ENCODE measurements around the gene IL36B.

IL36B gene

DNA sequence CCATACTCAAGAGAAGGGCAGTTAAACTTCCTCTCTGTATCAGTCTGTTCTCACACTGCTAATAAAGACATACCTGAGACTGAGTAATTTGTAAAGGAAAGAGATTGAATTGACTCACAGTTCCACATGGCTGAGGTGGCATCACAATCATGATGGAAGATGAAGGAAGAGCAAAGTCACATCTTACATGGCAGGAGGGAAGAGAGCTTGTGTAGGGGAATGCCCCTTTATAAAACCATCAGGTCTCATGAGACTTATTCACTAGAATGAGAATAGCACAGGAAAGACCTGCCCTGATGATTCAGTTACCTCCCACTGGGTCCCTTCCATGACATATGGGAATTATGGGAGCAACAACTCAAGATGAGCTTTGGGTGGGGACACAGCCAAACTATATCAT, 1.4 kb upstream of the IL36B start:
- Mint-ChIP-seq H3K27me3 (peaks cover 7% of the 10 kb centered on the region), H3K36me3 (ENCODE audit: low read depth) (no peaks in the 10 kb centered on the region), H3K9me3 (peaks cover 35% of the 10 kb centered on the region), H3K4me3 (no peak overlapping the region), H3K4me1 (ENCODE audit: low read depth) (no peaks in the 10 kb centered on the region), H3K27ac (no peak overlapping the region)
- intact Hi-C loops (cut with micrococcal nuclease) = no loop called here

DNA sequence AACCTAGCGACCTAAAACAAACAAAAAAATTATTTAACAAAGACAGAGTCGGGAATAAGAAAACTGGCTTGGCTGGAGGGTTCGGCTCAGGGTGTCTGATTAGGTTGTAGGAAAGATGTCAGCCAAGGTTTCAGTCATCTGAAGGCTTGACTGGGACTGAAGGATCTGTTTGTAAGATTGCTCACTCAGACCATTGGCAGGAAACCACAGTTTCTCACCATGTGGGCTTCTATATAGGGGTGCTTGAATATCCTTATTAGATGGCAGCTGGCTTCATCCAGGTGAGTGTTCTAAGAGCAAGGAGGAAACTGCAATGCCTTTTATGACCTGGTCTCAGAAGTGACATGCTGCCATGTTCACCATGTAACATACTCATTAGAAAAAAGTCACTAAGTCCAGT, 999 bp upstream of the IL36B start:
- Mint-ChIP-seq H3K4me1 (ENCODE audit: low read depth) (no peaks in the 10 kb centered on the region), H3K36me3 (ENCODE audit: low read depth) (no peaks in the 10 kb centered on the region), H3K4me3 (no peak overlapping the region), H3K27ac (no peak overlapping the region), H3K27me3 (peaks cover 7% of the 10 kb centered on the region), H3K9me3 (peaks cover 35% of the 10 kb centered on the region)
- intact Hi-C loops (cut with micrococcal nuclease) = no loop called here

DNA sequence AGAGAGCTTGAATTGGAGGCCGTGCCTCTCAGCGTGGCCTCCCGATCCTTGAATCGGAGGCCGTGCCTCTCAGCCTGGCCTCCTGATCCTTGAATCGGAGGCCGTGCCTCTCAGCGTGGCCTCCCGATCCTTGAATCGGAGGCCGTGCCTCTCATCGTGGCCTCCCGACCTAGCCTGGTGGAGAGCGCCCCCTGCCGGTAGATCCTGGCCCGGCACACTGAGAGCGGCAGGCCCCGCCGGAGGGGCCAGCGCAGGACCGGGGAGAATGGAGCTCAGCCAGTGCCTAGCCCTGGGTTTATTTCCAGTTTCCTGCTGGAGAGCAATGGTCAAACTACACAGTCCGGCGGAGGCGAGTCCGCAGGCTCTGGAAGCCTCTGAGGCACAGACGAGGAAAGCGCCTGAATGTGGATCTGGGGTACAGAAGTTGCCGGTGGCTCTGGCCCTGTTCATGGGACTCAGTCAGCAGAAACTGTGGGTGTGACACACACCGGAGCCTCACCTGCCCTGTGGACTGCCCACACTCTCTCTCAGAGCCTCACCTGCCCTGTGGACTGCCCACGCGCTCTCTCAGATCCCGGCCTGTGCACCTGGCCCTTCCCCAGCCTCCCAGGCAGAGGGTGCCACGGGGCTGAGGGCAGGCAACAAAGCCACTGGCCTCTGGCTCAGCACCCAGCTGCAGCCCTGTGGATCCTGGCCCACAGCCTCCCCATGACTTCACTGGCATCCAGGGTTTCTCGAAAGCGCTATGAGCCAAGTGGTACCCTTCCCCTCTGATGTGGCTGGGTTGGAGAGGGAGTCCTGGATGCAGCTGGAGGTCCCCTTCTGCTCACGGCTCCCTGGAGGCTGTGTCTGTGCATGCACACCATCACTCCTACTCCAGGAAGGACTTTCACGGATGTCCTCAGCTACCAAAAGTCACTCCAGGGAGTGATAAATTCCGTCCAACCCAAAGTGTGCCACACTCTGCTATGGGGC, 1.5 kb downstream of the IL36B start:
- H3K4me1 Mint-ChIP-seq (ENCODE audit: low read depth) = no peaks in the 10 kb centered on the region
- no peak overlapping the region for H3K27ac Mint-ChIP-seq
- H3K4me3 Mint-ChIP-seq = no peak overlapping the region
- H3K36me3 Mint-ChIP-seq (ENCODE audit: low read depth) = no peaks in the 10 kb centered on the region
- H3K27me3 Mint-ChIP-seq = peaks cover 8% of the 10 kb centered on the region
- intact Hi-C loops (cut with micrococcal nuclease) = no loop called here
- H3K9me3 Mint-ChIP-seq = peaks cover 35% of the 10 kb centered on the region

GRCh38 chr2:113046465-113046864, 6.2 kb downstream of the IL36B start:
- Mint-ChIP-seq H3K4me1 (ENCODE audit: low read depth) (no peaks in the 10 kb centered on the region), H3K27ac (no peak overlapping the region), H3K9me3 (peaks cover 15% of the 10 kb centered on the region), H3K36me3 (ENCODE audit: low read depth) (no peaks in the 10 kb centered on the region), H3K4me3 (no peak overlapping the region), H3K27me3 (peaks cover 4% of the 10 kb centered on the region)
- intact Hi-C loops (cut with micrococcal nuclease) = no loop called here

DNA sequence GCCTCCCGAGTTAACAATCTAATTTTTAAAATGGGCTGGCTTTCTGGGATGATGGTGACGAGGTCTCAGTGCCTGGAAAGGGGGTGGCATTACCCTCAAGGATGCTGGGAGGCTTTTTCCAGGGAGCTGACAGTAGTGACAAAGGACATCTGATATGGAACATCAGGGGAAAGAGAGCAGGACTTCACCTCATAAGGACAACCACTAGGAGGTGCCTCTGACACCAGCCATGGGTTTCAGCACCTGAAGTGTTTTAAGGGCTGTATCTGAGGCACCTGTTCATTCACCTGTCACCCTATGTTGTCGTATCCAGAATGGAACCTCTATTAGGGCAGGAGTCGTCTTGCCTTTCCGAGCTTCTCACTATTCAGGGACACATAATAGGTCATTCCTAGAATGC, 10.8 kb downstream of the IL36B start:
- Mint-ChIP-seq H3K4me1 (ENCODE audit: low read depth) (peaks cover 21% of the 10 kb centered on the region), H3K27ac (no peak overlapping the region), H3K9me3 (no peaks in the 10 kb centered on the region), H3K27me3 (peaks cover 9% of the 10 kb centered on the region), H3K4me3 (no peak overlapping the region), H3K36me3 (ENCODE audit: low read depth) (no peaks in the 10 kb centered on the region)
- intact Hi-C loops (cut with micrococcal nuclease) = no loop called here

- no peaks in the 10 kb centered on the region for H3K9me3 Mint-ChIP-seq
- peaks cover 18% of the 10 kb centered on the region for H3K27me3 Mint-ChIP-seq
- no peak overlapping the region for H3K27ac Mint-ChIP-seq
- no peak overlapping the region for H3K4me3 Mint-ChIP-seq
- intact Hi-C loops (cut with micrococcal nuclease) = no loop called here
- H3K36me3 Mint-ChIP-seq (ENCODE audit: low read depth) = no peaks in the 10 kb centered on the region
- peaks cover 21% of the 10 kb centered on the region for H3K4me1 Mint-ChIP-seq (ENCODE audit: low read depth)
Observed at GRCh38 chr2:113039719-113040118, 12.9 kb downstream of the IL36B start.

DNA sequence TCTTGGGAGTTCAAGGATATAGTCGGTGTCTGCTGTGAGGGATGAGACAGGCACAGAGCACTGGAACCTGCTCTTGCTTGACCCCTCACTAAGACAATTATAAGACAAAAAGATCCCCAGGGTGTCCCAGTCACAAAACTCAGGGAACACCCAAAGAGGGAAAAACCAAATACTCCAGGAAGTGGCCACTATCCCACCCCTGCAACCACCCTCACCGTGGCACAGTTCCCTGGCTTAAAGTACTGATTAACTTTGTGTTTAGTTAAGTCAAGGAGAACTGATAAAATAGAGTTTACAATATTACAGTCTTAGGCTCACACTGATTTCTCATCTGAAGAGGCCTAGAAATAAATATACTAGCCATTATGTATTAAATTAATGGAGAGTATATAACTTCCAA, 13.5 kb downstream of the IL36B start:
- Mint-ChIP-seq H3K4me1 (ENCODE audit: low read depth) (peaks cover 21% of the 10 kb centered on the region), H3K27me3 (peaks cover 21% of the 10 kb centered on the region), H3K36me3 (ENCODE audit: low read depth) (no peaks in the 10 kb centered on the region), H3K9me3 (no peaks in the 10 kb centered on the region), H3K4me3 (no peak overlapping the region), H3K27ac (no peak overlapping the region)
- intact Hi-C loops (cut with micrococcal nuclease) = no loop called here

DNA sequence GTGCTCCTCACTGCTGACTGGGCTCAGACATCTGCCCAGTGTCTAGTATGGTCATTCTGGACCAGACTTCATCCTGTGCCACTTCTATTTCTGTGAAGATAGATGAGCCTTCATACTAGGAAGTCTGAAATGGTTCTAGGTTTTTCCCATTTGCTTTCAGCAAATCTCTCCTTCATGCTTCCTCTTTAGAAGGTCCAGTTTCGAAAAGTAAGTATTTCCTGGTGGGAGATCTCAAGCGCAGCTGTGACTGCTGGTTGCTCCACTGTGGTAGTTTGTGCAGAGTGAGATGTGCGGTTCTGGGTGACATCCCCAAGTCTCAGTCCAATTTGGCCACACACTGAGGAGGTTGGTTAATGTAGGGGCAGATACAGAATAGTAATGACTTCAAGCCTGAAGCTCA, 14.4 kb downstream of the IL36B start:
- Mint-ChIP-seq H3K9me3 (no peaks in the 10 kb centered on the region), H3K27ac (no peak overlapping the region)

DNA sequence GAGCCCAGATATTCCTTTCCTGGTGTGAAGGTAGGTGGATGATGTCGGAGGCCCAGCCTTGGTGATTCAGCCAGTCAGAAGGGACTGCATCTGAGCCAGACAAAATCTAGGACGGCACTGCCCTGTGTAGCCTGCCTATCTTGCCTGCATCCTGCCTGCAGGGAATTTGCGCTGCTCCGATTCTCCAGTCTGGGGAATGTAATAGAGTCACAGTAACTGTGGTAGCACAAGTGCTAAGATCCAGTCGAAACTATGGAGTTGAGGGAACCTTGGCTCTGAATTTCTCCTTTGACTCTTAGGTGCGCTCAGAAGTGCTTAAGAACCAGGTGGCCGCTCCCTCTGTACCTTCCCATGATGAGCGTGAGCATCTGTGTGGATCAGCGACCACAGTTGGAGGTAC, 15.9 kb downstream of the IL36B start:
- peaks cover 24% of the 10 kb centered on the region for H3K27me3 Mint-ChIP-seq
- peaks cover 21% of the 10 kb centered on the region for H3K4me1 Mint-ChIP-seq (ENCODE audit: low read depth)

More for the DNA sequence above, 14.4 kb downstream of the IL36B start:
- Mint-ChIP-seq H3K4me3 (no peak overlapping the region), H3K36me3 (ENCODE audit: low read depth) (no peaks in the 10 kb centered on the region), H3K27me3 (peaks cover 24% of the 10 kb centered on the region), H3K4me1 (ENCODE audit: low read depth) (peaks cover 21% of the 10 kb centered on the region)
- intact Hi-C loops (cut with micrococcal nuclease) = no loop called here

GRCh38 chr2:113034016-113034415, 18.7 kb downstream of the IL36B start:
- Mint-ChIP-seq H3K4me3 (no peak overlapping the region), H3K27me3 (peaks cover 33% of the 10 kb centered on the region)

More for the DNA sequence above, 15.9 kb downstream of the IL36B start:
- Mint-ChIP-seq H3K4me3 (no peak overlapping the region), H3K9me3 (no peaks in the 10 kb centered on the region), H3K36me3 (ENCODE audit: low read depth) (no peaks in the 10 kb centered on the region), H3K27ac (no peak overlapping the region)
- intact Hi-C loops (cut with micrococcal nuclease) = no loop called here

DNA sequence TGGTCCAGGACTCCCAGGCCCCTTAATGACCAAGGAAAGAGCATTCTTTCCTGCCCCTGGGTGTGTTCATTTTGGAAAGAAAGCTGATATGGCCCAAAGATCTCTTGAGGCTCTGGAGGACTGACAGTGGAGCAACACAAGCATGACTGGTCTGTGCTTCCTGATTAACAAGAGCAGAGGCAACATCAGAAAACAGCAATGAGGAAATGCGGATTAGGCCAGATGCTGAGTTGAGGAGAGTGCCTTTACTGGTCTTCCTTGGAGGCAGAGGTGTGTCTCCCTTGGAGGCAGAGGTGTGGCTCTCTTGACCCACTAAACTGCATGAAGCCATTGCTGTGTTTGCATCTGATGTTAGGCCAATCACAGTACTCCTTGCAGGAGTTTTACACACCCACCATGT, 19.9 kb downstream of the IL36B start:
- H3K4me3 Mint-ChIP-seq = no peak overlapping the region
- H3K4me1 Mint-ChIP-seq (ENCODE audit: low read depth) = no peaks in the 10 kb centered on the region
- H3K27ac Mint-ChIP-seq = no peak overlapping the region
- H3K9me3 Mint-ChIP-seq = no peaks in the 10 kb centered on the region
- peaks cover 32% of the 10 kb centered on the region for H3K27me3 Mint-ChIP-seq
- no peaks in the 10 kb centered on the region for H3K36me3 Mint-ChIP-seq (ENCODE audit: low read depth)
- intact Hi-C loops (cut with micrococcal nuclease) = no loop called here

More at GRCh38 chr2:113034016-113034415, 18.7 kb downstream of the IL36B start:
- Mint-ChIP-seq H3K27ac (no peak overlapping the region), H3K4me1 (ENCODE audit: low read depth) (peaks cover 12% of the 10 kb centered on the region), H3K36me3 (ENCODE audit: low read depth) (no peaks in the 10 kb centered on the region), H3K9me3 (no peaks in the 10 kb centered on the region)
- intact Hi-C loops (cut with micrococcal nuclease) = no loop called here

DNA sequence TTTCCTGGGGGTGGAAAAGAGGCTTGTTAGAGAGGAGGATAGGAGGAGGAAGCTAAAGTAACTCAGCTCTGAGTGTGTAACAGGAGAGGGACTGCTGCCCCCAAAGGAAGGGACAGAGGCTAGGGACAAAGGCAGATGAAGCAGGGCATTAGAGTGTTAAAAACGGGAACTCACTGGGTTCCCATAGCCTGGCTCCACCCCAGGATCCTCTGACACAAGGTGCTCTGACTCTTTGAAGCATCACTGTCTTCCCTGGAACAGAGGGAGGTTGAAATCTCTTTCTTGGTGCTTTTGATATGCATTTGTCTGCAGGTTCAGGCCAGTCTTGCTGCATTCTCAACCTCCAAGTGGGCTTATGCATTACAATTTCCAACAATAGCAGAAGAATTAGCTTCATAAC, 24.6 kb downstream of the IL36B start:
- Mint-ChIP-seq H3K36me3 (ENCODE audit: low read depth) (no peaks in the 10 kb centered on the region), H3K4me1 (ENCODE audit: low read depth) (peaks cover 11% of the 10 kb centered on the region), H3K27me3 (peaks cover 29% of the 10 kb centered on the region), H3K27ac (no peak overlapping the region), H3K9me3 (no peaks in the 10 kb centered on the region), H3K4me3 (no peak overlapping the region)
- intact Hi-C loops (cut with micrococcal nuclease) = no loop called here

DNA sequence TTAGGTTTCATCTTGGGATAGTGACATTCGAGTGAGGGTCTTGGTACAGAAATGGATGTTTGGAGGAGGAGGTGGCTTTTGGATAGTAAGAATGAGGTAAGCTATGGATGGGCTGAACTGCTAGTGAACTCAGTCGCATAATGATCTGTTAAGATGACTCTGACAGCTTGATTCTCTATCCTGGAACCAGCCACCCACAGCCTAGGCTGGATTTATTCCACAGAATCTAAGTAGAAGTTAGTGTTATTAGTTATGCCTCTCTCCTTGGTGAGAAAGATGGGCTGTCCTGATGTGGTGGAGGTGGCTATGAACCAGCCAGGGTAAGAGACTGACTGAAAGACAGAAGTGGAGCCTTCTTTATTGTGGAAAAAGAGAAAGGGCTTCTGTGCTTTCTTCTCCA, 25.0 kb downstream of the IL36B start:
- H3K27me3 Mint-ChIP-seq = peaks cover 29% of the 10 kb centered on the region
- H3K4me1 Mint-ChIP-seq (ENCODE audit: low read depth) = peaks cover 11% of the 10 kb centered on the region
- no peaks in the 10 kb centered on the region for H3K36me3 Mint-ChIP-seq (ENCODE audit: low read depth)
- H3K4me3 Mint-ChIP-seq = no peak overlapping the region
- H3K27ac Mint-ChIP-seq = no peak overlapping the region
- H3K9me3 Mint-ChIP-seq = no peaks in the 10 kb centered on the region
- intact Hi-C loops (cut with micrococcal nuclease) = no loop called here

DNA sequence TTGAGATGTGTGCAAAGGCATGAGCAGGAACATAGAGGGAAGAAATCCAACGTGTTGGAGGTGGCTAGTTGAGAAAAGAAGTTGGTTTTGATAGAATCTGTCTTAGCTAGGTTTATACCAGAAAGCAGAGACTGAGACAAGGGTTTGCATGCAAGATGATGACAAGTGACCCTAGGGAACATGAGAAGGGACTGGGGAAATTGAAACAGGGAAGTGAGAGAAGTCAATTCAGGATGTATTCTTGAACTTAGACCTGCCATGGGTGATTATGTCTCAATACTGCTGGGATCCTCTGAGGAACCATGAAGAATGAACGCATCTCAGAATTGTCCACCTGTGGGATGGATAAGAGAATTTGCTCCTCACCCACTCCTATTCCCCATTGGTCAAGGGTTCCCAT, 26.9 kb downstream of the IL36B start:
- intact Hi-C loops (cut with micrococcal nuclease) = no loop called here
- H3K27me3 Mint-ChIP-seq = peaks cover 29% of the 10 kb centered on the region
- H3K9me3 Mint-ChIP-seq = no peaks in the 10 kb centered on the region
- no peaks in the 10 kb centered on the region for H3K36me3 Mint-ChIP-seq (ENCODE audit: low read depth)
- no peak overlapping the region for H3K27ac Mint-ChIP-seq
- H3K4me3 Mint-ChIP-seq = no peak overlapping the region
- H3K4me1 Mint-ChIP-seq (ENCODE audit: low read depth) = peaks cover 11% of the 10 kb centered on the region

GRCh38 chr2:113024764-113025163, 27.9 kb downstream of the IL36B start:
- Mint-ChIP-seq H3K27me3 (peaks cover 23% of the 10 kb centered on the region), H3K4me3 (no peak overlapping the region), H3K36me3 (ENCODE audit: low read depth) (no peaks in the 10 kb centered on the region), H3K27ac (no peak overlapping the region), H3K4me1 (ENCODE audit: low read depth) (peaks cover 11% of the 10 kb centered on the region), H3K9me3 (no peaks in the 10 kb centered on the region)
- intact Hi-C loops (cut with micrococcal nuclease) = no loop called here

Data from dendritic cell treated with granulocyte-macrophage colony-stimulating factor and Interleukin-4, amounts not matched to agents 40 ng/mL and 50 ng/mL, for 4 days (primary cell).